Panc1 (cell line): ENCODE results near the gene S100A6.

Experiments
- CTCF ChIP-seq: fragments of 450-650 bp; IDR thresholded peaks from 2 replicates; pipeline ENCODE4 v1.5.1; 2017; ENCODE audit warnings: mild to moderate bottlenecking
- POLR2AphosphoS5 ChIP-seq: IDR thresholded peaks from 2 replicates; pipeline ENCODE4 v1.6.1; 2012; ENCODE audit warnings: mild to moderate bottlenecking, low read depth, low read length, moderate library complexity

- TF ChIP-seq CTCF (no peak), POLR2AphosphoS5 (no peak)
Observed at GRCh38 chr1:153541641-153542590, 6.1 kb upstream of the S100A6 start.
